K562 (cell line): ENCODE results near the gene GP1BB. TPM values are rescaled to one million over a fixed set of nuclear protein-coding genes. Genes with fewer than 3 reads are reported as not detected.
A peak's percentile ranks its signal among the peaks of the same experiment; 100 is the strongest.

Experiments used
- BCOR ChIP-seq: fragments of 450-650 bp; IDR thresholded peaks from 2 replicates; pipeline ENCODE4 v1.6.1; 2016
- CHD1 ChIP-seq: fragments of 200-600 bp; sonication (generic); IDR thresholded peaks from one replicate; pipeline ENCODE4 v1.6.1; 2012; ENCODE audit warnings: mild to moderate bottlenecking, moderate library complexity, low read length, inconsistent platforms
- CTCF ChIP-seq, 3 experiments: IDR thresholded peaks in 2 of 3; conservative IDR thresholded peaks in 1 of 3; 2 replicates each; pipeline ENCODE4 v1.5.1; 2011 to 2012; ENCODE audit warnings: low read length in 3 of 3, mild to moderate bottlenecking in 3 of 3, control low read depth in 2 of 3, improper control_type of control experiment in 1 of 3, inconsistent platforms in 1 of 3, low read depth in 1 of 3, mixed read lengths in 1 of 3, moderate library complexity in 1 of 3; ENCODE audit not compliant: insufficient read depth in 2 of 3
- EP300 ChIP-seq: IDR thresholded peaks from 2 replicates; pipeline ENCODE4 v1.6.1; 2012; ENCODE audit warnings: low read length, improper control_type of control experiment
- UBTF ChIP-seq, 2 experiments: IDR thresholded peaks; 2 replicates each; pipeline ENCODE4 v1.6.1; 2012; ENCODE audit warnings: improper control_type of control experiment in 2 of 2, low read depth in 2 of 2, low read length in 2 of 2, borderline replicate concordance in 1 of 2
- ZNF830 ChIP-seq: fragments of 250-450 bp; sonication (Bioruptor Pico); IDR thresholded peaks from 2 replicates; pipeline ENCODE4 v1.5.0; 2021; ENCODE audit warnings: mild to moderate bottlenecking
- polyA plus RNA-seq, 8 experiments: library from polyadenylated mRNA; depleted of rRNA in 4 of 8; stranded (reverse) in 5 of 8; unstranded in 3 of 8; fragments of >200 nt; fragmentation: Nextera tagmentation in 2 of 8; fragmentation: Illumina TruSeq in 1 of 8; extraction: Ambion mirVana in 2 of 8; extraction: Trizol in 1 of 8; gene quantifications; 2 replicates each; pipeline versions ENCODE4 v1.2.1 to v1.2.3, GENCODE V29; 2011 to 2014; ENCODE audit warnings: inconsistent platforms in 1 of 8, missing spikeins in 1 of 8
- total RNA-seq, 7 experiments: library from RNA; depleted of rRNA in 6 of 7; stranded (reverse); fragments of >200 nt in 6 of 7; fragmentation: Illumina TruSeq in 2 of 7; extraction: Trizol in 2 of 7; gene quantifications; 2 replicates each; pipeline versions ENCODE4 v1.2.1 to v1.2.3, GENCODE V29; 2011 to 2021; ENCODE audit warnings: low replicate concordance in 1 of 7

Gene GP1BB
- total and polyA plus RNA-seq, 9 of the 15 experiments (the other 6 are each of a cell fraction or from before 2014, with no cell fraction given) = 0.69 to 162 (median 2.8) TPM

- TF ChIP-seq UBTF (IDR thresholded peaks at IDR 0.05; ENCODE audit: borderline replicate concordance in 1 of 2, low read depth in 2 of 2, low read length in 2 of 2) (0 out of 4 replicates have a peak, but pooled peaks of 1 of the 2 experiments have one; percentile 31), ZNF830 (CRISPR knock-in tag) (no peak), CHD1 (peak; percentile 32), EP300 (no peak), BCOR (no peak), CTCF (IDR thresholded peaks at IDR 0.05 in 2 of 3, conservative IDR thresholded peaks at IDR 0.05 in 1 of 3; ENCODE audit: insufficient read depth in 2 of 3, low read depth in 1 of 3, low read length in 3 of 3) (peak; percentile 4 to 43 (median 36); a peak in 2 of 6 replicates)
Measured at GRCh38 chr22:19744350-19745006, 21.1 kb downstream of the GP1BB start (continued).
